GM12878 (cell line): ENCODE data around the gene IQCF2. TPM values are rescaled to one million over a fixed set of nuclear protein-coding genes. Genes with fewer than 3 reads are reported as not detected.

Experiments
- ATAC-seq: fragments of 200-7000 bp; cut with Tn5 transposase; 3 replicates; pipeline ENCODE4 v1.9.1; 2020; ENCODE audit warnings: mild to moderate bottlenecking, moderate library complexity
- Bru-seq: library from RNA; stranded (reverse); fragments of 400-500 nt; gene quantifications from one replicate; lab custom pipeline; 2021; lab: Mats Ljungman, UMichigan
- BruChase-seq, 2 experiments: library from RNA; stranded (reverse); fragments of 400-500 nt; gene quantifications; one replicate each; lab custom pipeline; 2021; lab: Mats Ljungman, UMichigan
- BruUV-seq: library from RNA; stranded (reverse); fragments of 400-500 nt; replicated peaks from 2 replicates; lab custom pipeline; 2021; lab: Mats Ljungman, UMichigan
- CTCF ChIA-PET: fragments of 300-600 bp; sonication (Branson Sonifier 250); formaldehyde crosslinking; extraction: SDS; loops from one replicate; lab custom pipeline; 2021; ENCODE audit warnings: inconsistent platforms; lab: Yijun Ruan, JAX
- POLR2A ChIA-PET: fragments of 350-600 bp; formaldehyde crosslinking; extraction: SDS; loops from one replicate; lab custom pipeline; 2021; ENCODE audit warnings: inconsistent platforms; lab: Charles Lee
- RAD21 ChIA-PET: fragments of 300-600 bp; sonication (Branson Sonifier 250); formaldehyde crosslinking; loops from one replicate; lab custom pipeline; 2023; ENCODE audit warnings: antibody characterized with exemption; ENCODE audit not compliant: unreplicated experiment; lab: Charles Lee
- SMC1A ChIA-PET: fragments of 300-600 bp; sonication (Branson Sonifier 250); formaldehyde crosslinking; loops from one replicate; lab custom pipeline; 2023; ENCODE audit not compliant: unreplicated experiment, uncharacterized antibody; lab: Charles Lee
- DNase-seq: peaks from one replicate; pipeline ENCODE4 v3.0.0-alpha.2; 2011; ENCODE audit warnings: low read depth, low spot score
- FAIRE-seq: peaks from 3 replicates; lab custom pipeline; 2011; peaks lifted over from hg19 to GRCh38; lab: Jason Lieb, UNC
- H2AFZ ChIP-seq: 2 replicates; pipeline ENCODE4 v1.6.0; 2011; ENCODE audit warnings: low read depth, low read length, control low read depth; ENCODE audit not compliant: control insufficient read depth
- H3K27ac ChIP-seq: 2 replicates; pipeline ENCODE4 v1.5.1; 2011; ENCODE audit warnings: control low read depth; ENCODE audit not compliant: control insufficient read depth, insufficient read depth
- H3K27me3 ChIP-seq, 2 experiments: replicated peaks in 1 of 2; 2 replicates each; pipeline versions ENCODE4 v1.6.0 to v1.6.1; 2011; ENCODE audit warnings: low read length in 1 of 2; ENCODE audit not compliant: control insufficient read depth in 2 of 2, insufficient read depth in 2 of 2
- H3K36me3 ChIP-seq, 2 experiments: 2 replicates each; pipeline ENCODE4 v1.5.1; 2011; ENCODE audit warnings: low read length in 1 of 2; ENCODE audit not compliant: control insufficient read depth in 2 of 2, insufficient read depth in 2 of 2
- H3K4me1 ChIP-seq: 2 replicates; pipeline ENCODE4 v1.6.1; 2011; ENCODE audit warnings: mild to moderate bottlenecking, low read length, moderate library complexity, mixed read lengths; ENCODE audit not compliant: control insufficient read depth, insufficient read depth
- H3K4me2 ChIP-seq: 2 replicates; pipeline ENCODE4 v1.6.0; 2011; ENCODE audit warnings: control low read depth; ENCODE audit not compliant: control insufficient read depth, insufficient read depth
- H3K4me3 ChIP-seq: fragments of 200-600 bp; sonication (generic); 2 replicates; pipeline ENCODE4 v1.5.1; 2016
- H3K79me2 ChIP-seq: 2 replicates; pipeline ENCODE4 v1.6.0; 2011; ENCODE audit warnings: low read length; ENCODE audit not compliant: control insufficient read depth, insufficient read depth
- H3K9ac ChIP-seq: 2 replicates; pipeline ENCODE4 v1.8.0; 2011; ENCODE audit warnings: low read length, control low read depth, mixed read lengths; ENCODE audit not compliant: control insufficient read depth, insufficient read depth
- H3K9me3 ChIP-seq: replicated peaks from 3 replicates; pipeline ENCODE4 v1.5.1; 2011; ENCODE audit warnings: mild to moderate bottlenecking, low read length; ENCODE audit not compliant: control insufficient read depth, insufficient read depth
- H4K20me1 ChIP-seq: 2 replicates; pipeline ENCODE4 v1.6.0; 2011; ENCODE audit not compliant: control insufficient read depth, insufficient read depth
- ASH2L ChIP-seq: fragments of 300-600, 200-600 bp; sonication (generic); IDR thresholded peaks from 2 replicates; pipeline ENCODE4 v1.6.1; 2017; ENCODE audit warnings: low read depth, mild to moderate bottlenecking, borderline replicate concordance
- BACH1 ChIP-seq: fragments of 450-650 bp; IDR thresholded peaks from 2 replicates; pipeline ENCODE4 v1.6.1; 2017; ENCODE audit warnings: mild to moderate bottlenecking, borderline replicate concordance
- ETV6 ChIP-seq, 2 experiments: fragments of 450-650 bp in 1 of 2; IDR thresholded peaks in 1 of 2; conservative IDR thresholded peaks in 1 of 2; 2 replicates each; pipeline ENCODE4 v1.6.1; 2014; ENCODE audit warnings: antibody characterized with exemption in 1 of 2, borderline replicate concordance in 1 of 2, low read depth in 1 of 2, mild to moderate bottlenecking in 1 of 2, moderate library complexity in 1 of 2
- FOXK2 ChIP-seq: fragments of 450-650 bp; IDR thresholded peaks from 2 replicates; pipeline ENCODE4 v1.6.1; 2017; ENCODE audit warnings: mild to moderate bottlenecking, moderate library complexity
- MEF2B ChIP-seq: fragments of 450-650 bp; IDR thresholded peaks from 2 replicates; pipeline ENCODE4 v1.6.1; 2018; ENCODE audit warnings: mild to moderate bottlenecking, moderate library complexity; ENCODE audit not compliant: partially characterized antibody, poor library complexity, severe bottlenecking
- MTA2 ChIP-seq: fragments of 450-650 bp; IDR thresholded peaks from 2 replicates; pipeline ENCODE4 v1.6.1; 2016; ENCODE audit warnings: low read depth, mild to moderate bottlenecking, moderate library complexity
- RUNX3 ChIP-seq: IDR thresholded peaks from 2 replicates; pipeline ENCODE4 v1.6.1; 2012; ENCODE audit warnings: low read length, inconsistent platforms
- SMAD5 ChIP-seq: IDR thresholded peaks from 2 replicates; pipeline ENCODE4 v1.6.1; 2016; ENCODE audit warnings: antibody characterized with exemption, low read depth
- TARDBP ChIP-seq: IDR thresholded peaks from 2 replicates; pipeline ENCODE4 v1.6.1; 2016; ENCODE audit warnings: borderline replicate concordance
- TCF3 ChIP-seq: IDR thresholded peaks from 2 replicates; pipeline ENCODE4 v1.6.1; 2012; ENCODE audit warnings: low read depth, mild to moderate bottlenecking, low read length, borderline replicate concordance; ENCODE audit not compliant: insufficient read depth
- TCF7 ChIP-seq: IDR thresholded peaks from 2 replicates; pipeline ENCODE4 v1.6.1; 2014; ENCODE audit warnings: antibody characterized with exemption, borderline replicate concordance
- WGBS: methylation state at CpG from one replicate; pipeline ENCODE4 v1.1.6; 2016; ENCODE audit warnings: low lambda C conversion rate; ENCODE audit not compliant: insufficient replicate concordance, insufficient coverage; ENCODE audit errors: missing lambda C conversion rate; 5-methylcytosine and 5-hydroxymethylcytosine counted together
- in situ Hi-C: fragments of 300-500 bp; cut with MboI; formaldehyde crosslinking; loops from 9 replicates; pipeline ENCODE4 v1.14.3; 2018; ENCODE audit warnings: mixed read lengths
- intact Hi-C: fragments of 100-400 bp; cut with micrococcal nuclease; formaldehyde crosslinking; loops from one replicate; pipeline ENCODE4 v1.14.2; 2022; ENCODE audit not compliant: unreplicated experiment
- long read RNA-seq, 2 experiments: library from polyadenylated mRNA; unstranded; transcript quantifications; one replicate each; pipeline ENCODE4 v2.0.0, GENCODE V29; 2019 to 2020
- polyA minus RNA-seq, 3 experiments: library from RNA; depleted of rRNA, polyadenylated mRNA; stranded (reverse); fragments of >200 nt; gene quantifications; 2 replicates each; pipeline ENCODE4 v1.2.3, GENCODE V29; 2011
- polyA plus RNA-seq, 11 experiments: library from polyadenylated mRNA; depleted of rRNA in 4 of 11; unstranded in 6 of 11; stranded (reverse) in 5 of 11; fragments of >200 nt; fragmentation: Nextera tagmentation in 4 of 11; fragmentation: Illumina TruSeq in 1 of 11; extraction: Ambion mirVana in 4 of 11; extraction: Trizol in 1 of 11; gene quantifications; 1 replicate in 1 of 11; 2 replicates in 10 of 11; pipeline versions ENCODE4 v1.2.1 to v1.2.3, GENCODE V29; 2011 to 2016; ENCODE audit warnings: inconsistent platforms in 2 of 11, missing spikeins in 2 of 11, low read depth in 1 of 11
- total RNA-seq, 4 experiments: library from RNA; depleted of rRNA in 3 of 4; stranded (reverse); fragments of >200 nt in 3 of 4; fragmentation: Illumina TruSeq in 1 of 4; extraction: Trizol in 1 of 4; gene quantifications; 2 replicates each; pipeline versions ENCODE4 v1.2.1 to v1.2.3, GENCODE V29; 2013 to 2021
- TF ChIP-seq, protein P1 (sequence below): IDR thresholded peaks from 2 replicates; pipeline ENCODE4 v1.6.1; 2012; ENCODE audit warnings: low read depth, low read length, improper control_type of control experiment
- TF ChIP-seq, protein P2 (sequence below): IDR thresholded peaks from 2 replicates; pipeline ENCODE4 v1.6.1; 2011; ENCODE audit warnings: borderline replicate concordance, low read depth, mild to moderate bottlenecking, moderate library complexity, mixed read lengths, low read length; ENCODE audit not compliant: insufficient read depth; ENCODE audit errors: extremely low read length
- TF ChIP-seq, protein P3 (sequence below), 3 experiments: IDR thresholded peaks in 2 of 3; conservative IDR thresholded peaks in 1 of 3; 2 replicates each; pipeline ENCODE4 v1.5.1; 2011; ENCODE audit warnings: low read depth in 3 of 3, low read length in 3 of 3, mild to moderate bottlenecking in 3 of 3, control low read depth in 2 of 3, moderate library complexity in 2 of 3, inconsistent platforms in 1 of 3, mixed read lengths in 1 of 3; ENCODE audit not compliant: control insufficient read depth in 2 of 3, insufficient read depth in 1 of 3; ENCODE audit errors: extremely low read depth in 1 of 3
- TF ChIP-seq, protein P4 (sequence below): fragments of 450-650 bp; IDR thresholded peaks from 2 replicates; pipeline ENCODE4 v1.6.1; 2016; ENCODE audit warnings: mild to moderate bottlenecking

Gene IQCF2
- not detected in 2 replicates for total RNA-seq (2013; cell fraction: nucleolus; rRNA removed)
- total RNA-seq (2014; rRNA removed) (not detected in 2 replicates), total RNA-seq (2014; rRNA removed; fragmentation: Illumina TruSeq; extraction: Trizol) (not detected in 2 replicates), total RNA-seq (2021) (not detected in 2 replicates), polyA plus RNA-seq (2011; rRNA removed) (not detected in 2 replicates), polyA plus RNA-seq (2014; fragmentation: Illumina TruSeq; extraction: Trizol) (not detected in 2 replicates), polyA plus RNA-seq (2014; fragmentation: Nextera tagmentation; extraction: Ambion mirVana) (not detected), polyA plus RNA-seq (2014; rRNA removed) (not detected in 2 replicates), polyA plus RNA-seq (2016; fragmentation: Nextera tagmentation; extraction: Ambion mirVana) (not detected), polyA minus RNA-seq (2011; rRNA and poly(A)+ RNA removed) (not detected in 2 replicates), Bru-seq, nascent RNA (not detected), BruChase-seq, experiment 1, labeled RNA remaining after a 6-hour chase (not detected), BruChase-seq, experiment 2, labeled RNA remaining after a 2-hour chase (not detected)
- polyA plus RNA-seq (2011; ENCODE audit: low read depth) = not detected
- not detected in 2 replicates for polyA plus RNA-seq (2011; cell fraction: cytosol; rRNA removed)
- polyA plus RNA-seq (2011; cell fraction: nucleus; rRNA removed) = not detected in 2 replicates
- not detected in 2 replicates for polyA plus RNA-seq (2012)
- not detected in 2 replicates for polyA minus RNA-seq (2011; cell fraction: cytosol; rRNA and poly(A)+ RNA removed)
- polyA minus RNA-seq (2011; cell fraction: nucleus; rRNA and poly(A)+ RNA removed) = not detected in 2 replicates
- long read RNA-seq, experiment 1 = 0 reads
- long read RNA-seq, experiment 2 = 0 reads

DNA sequence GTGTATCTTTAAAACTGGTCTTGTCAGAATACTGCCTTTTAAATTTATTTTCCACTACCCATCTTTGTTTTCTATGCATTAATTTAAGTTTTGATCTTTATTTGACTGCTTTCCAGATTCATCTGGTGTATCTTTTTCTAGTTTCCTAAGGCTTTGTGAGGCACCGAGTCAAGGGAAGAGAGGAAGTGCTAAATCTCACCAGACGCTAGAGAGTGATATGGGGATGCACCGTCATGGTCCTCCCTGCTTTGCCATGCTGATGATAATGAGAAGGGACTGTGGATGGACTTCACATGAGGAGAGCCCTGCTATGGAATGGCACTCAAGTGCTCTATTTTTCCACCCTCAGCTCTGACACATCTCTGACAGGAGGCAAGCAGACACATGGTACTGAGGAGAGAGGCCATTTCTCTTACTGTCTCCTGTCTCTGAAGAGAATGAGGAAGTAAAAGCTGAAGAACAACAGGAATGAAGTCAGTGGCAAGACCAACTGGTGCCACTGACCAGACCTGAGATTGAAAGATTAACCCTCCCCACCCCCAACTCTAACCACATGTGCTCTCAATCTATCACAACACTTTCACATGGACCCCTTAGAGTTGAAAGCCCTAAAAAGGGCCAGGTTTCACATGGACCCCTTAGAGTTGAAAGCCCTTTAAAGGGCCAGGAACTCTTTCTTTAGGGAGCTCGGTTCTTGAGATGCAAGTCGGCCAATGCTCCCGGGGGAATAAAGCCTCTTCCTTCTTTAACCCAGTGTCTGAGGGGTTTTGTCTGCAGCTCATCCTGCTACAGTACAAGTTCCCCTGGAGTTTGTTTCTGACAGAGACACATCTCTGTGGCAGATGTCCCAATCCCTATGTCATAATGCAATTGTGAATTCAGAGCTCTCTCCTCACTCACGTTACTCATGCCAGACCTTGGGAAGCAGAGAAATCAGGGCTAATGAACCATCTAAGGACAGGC is at the start of gene IQCF2:
TSS of gene IQCF2 (plus strand) at position 913 of the 963 bp plus-strand sequence. CDS start 52 bp downstream, outside the sequence.
- peak within 1 kb of the TSS; percentile 77 for H3K4me2 ChIP-seq
- no peaks in the 10 kb centered on the region for H3K27me3 ChIP-seq
- POLR2A ChIA-PET = interaction anchor here (0.8 kb wide), 1 partner anchor 1187 kb away, joined by 3 read pairs; no protein-coding TSS in a partner anchor
- CTCF ChIA-PET = no interaction called here
- H2AFZ ChIP-seq = peak within 1 kb of the TSS; percentile 67
- H3K4me3 ChIP-seq = no peak within 1 kb of the TSS
- 18% methylated on average over 5 of the region's 7 CpGs for WGBS
- H4K20me1 ChIP-seq = no peaks in the 10 kb centered on the region
- in situ Hi-C loops (no loop called here), intact Hi-C loops (no loop called here)
- no peak within 1 kb of the TSS for H3K9ac ChIP-seq
- peak; percentile 54 for DNase-seq
- H3K79me2 ChIP-seq = no peaks in the 10 kb centered on the region
- no peaks in the 10 kb centered on the region for H3K36me3 ChIP-seq
- no peaks in the 10 kb centered on the region for H3K9me3 ChIP-seq
- no peak for FAIRE-seq
- peak; percentile 94 for ATAC-seq
- RAD21 ChIA-PET = no interaction called here
- H3K27ac ChIP-seq = no peak within 1 kb of the TSS
- SMC1A ChIA-PET = no interaction called here
- no TSS peak for BruUV-seq
- H3K4me1 ChIP-seq = peaks cover 11% of the 10 kb centered on the region
- TF ChIP-seq, protein P1, sequence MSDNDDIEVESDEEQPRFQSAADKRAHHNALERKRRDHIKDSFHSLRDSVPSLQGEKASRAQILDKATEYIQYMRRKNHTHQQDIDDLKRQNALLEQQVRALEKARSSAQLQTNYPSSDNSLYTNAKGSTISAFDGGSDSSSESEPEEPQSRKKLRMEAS = no peak
- no peak for TF ChIP-seq MTA2
- TF ChIP-seq, protein P2, sequence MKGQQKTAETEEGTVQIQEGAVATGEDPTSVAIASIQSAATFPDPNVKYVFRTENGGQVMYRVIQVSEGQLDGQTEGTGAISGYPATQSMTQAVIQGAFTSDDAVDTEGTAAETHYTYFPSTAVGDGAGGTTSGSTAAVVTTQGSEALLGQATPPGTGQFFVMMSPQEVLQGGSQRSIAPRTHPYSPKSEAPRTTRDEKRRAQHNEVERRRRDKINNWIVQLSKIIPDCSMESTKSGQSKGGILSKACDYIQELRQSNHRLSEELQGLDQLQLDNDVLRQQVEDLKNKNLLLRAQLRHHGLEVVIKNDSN = no peak
- TF ChIP-seq TCF3 = no peak
- TF ChIP-seq FOXK2 = no peak
- TF ChIP-seq ASH2L = no peak
- no peak for TF ChIP-seq SMAD5
- TF ChIP-seq TARDBP = no peak
- peak; percentile 15 for TF ChIP-seq MEF2B
- peak; percentile 48 for TF ChIP-seq RUNX3
- no peak for TF ChIP-seq ETV6 (conservative IDR thresholded peaks at IDR 0.05 in 1 of 2, IDR thresholded peaks at IDR 0.05 in 1 of 2; ENCODE audit: borderline replicate concordance in 1 of 2, low read depth in 1 of 2)
- TF ChIP-seq, protein P3, sequence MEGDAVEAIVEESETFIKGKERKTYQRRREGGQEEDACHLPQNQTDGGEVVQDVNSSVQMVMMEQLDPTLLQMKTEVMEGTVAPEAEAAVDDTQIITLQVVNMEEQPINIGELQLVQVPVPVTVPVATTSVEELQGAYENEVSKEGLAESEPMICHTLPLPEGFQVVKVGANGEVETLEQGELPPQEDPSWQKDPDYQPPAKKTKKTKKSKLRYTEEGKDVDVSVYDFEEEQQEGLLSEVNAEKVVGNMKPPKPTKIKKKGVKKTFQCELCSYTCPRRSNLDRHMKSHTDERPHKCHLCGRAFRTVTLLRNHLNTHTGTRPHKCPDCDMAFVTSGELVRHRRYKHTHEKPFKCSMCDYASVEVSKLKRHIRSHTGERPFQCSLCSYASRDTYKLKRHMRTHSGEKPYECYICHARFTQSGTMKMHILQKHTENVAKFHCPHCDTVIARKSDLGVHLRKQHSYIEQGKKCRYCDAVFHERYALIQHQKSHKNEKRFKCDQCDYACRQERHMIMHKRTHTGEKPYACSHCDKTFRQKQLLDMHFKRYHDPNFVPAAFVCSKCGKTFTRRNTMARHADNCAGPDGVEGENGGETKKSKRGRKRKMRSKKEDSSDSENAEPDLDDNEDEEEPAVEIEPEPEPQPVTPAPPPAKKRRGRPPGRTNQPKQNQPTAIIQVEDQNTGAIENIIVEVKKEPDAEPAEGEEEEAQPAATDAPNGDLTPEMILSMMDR (IDR thresholded peaks at IDR 0.05 in 2 of 3, conservative IDR thresholded peaks at IDR 0.05 in 1 of 3; ENCODE audit: control insufficient read depth in 2 of 3, extremely low read depth in 1 of 3, insufficient read depth in 1 of 3, low read depth in 3 of 3, low read length in 3 of 3) = no peak
- TF ChIP-seq, protein P4, sequence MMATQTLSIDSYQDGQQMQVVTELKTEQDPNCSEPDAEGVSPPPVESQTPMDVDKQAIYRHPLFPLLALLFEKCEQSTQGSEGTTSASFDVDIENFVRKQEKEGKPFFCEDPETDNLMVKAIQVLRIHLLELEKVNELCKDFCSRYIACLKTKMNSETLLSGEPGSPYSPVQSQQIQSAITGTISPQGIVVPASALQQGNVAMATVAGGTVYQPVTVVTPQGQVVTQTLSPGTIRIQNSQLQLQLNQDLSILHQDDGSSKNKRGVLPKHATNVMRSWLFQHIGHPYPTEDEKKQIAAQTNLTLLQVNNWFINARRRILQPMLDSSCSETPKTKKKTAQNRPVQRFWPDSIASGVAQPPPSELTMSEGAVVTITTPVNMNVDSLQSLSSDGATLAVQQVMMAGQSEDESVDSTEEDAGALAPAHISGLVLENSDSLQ = peak; percentile 37; the same call in 1 of the 2 replicates
- TF ChIP-seq TCF7 = no peak
- TF ChIP-seq BACH1 = no peak
